ENCODE results near the gene VKORC1L1.
"Not testable (repeated sequence)": the region's sequence is repeated elsewhere in the genome, so short reads cannot be mapped to it uniquely, and the experiment has no call there.

Gene VKORC1L1

DNA sequence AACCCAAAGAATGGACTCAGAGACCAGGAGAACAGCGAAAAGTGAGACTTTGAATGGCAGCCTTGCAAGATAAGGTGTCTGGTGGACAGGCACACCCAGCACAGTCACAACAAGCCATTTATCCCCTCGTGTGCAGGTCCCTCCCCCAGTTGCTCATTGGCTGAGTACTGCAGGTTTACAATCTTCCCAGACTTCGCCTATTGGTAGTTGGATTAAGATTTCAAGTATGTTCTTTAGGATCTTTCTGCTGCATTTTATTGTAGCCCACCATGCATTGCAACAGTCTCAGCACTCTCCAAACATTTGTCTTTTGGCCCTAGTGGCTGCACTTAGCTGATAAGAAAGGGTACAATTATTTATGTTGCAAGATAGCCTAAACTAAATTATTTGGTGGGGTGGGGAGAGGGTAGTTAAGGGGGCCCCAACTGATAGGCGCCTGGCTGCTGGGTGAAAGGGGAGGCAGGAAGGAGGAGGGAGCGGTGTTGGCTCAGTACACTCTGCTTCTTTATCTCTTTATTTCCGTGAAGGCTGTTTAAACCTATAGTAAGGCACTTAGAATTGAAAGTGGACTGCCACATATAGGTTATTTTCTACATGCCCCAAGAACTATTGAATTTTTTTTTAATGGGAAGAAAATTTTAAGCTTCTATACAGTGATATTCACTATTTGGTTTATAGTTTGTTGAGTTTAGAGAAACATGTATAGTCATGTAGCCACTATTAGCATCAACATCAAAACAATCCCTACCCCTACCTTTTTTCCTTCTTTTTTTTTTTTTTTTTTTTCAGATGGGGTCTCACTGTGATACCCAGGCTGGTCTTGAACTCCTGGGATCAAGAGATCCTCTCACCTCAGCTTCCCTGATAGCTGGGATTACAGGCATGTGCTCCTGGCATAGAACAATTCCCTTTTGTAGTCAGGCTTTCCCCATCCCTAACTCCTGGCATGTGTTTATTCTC is 54.9 kb downstream of the VKORC1L1 start:
- FAIRE-seq: no peak
- no peak for DNase-seq (ENCODE audit: insufficient read length, low spot score)

DNA sequence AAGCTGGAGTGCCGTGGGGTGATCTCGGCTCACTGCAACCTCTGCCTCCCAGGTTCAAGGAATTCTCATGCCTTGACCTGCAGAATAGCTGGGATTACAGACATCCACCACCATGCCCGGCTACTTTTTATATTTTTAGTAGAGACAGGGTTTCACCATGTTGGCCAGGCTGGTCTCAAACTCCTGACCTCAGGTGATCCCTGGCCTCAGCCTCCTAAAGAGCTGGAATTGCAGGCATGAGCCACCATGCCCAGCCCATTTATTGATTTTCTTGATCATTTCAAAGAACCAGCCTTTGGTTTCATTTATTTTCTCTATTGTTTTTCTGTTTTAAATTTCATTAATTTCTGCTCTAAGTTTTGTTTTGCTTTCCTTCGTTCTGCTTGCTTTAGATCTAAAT is 58.8 kb downstream of the VKORC1L1 start:
- DNase-seq (ENCODE audit: insufficient read length, low spot score): no peak
- no peak for FAIRE-seq

DNA sequence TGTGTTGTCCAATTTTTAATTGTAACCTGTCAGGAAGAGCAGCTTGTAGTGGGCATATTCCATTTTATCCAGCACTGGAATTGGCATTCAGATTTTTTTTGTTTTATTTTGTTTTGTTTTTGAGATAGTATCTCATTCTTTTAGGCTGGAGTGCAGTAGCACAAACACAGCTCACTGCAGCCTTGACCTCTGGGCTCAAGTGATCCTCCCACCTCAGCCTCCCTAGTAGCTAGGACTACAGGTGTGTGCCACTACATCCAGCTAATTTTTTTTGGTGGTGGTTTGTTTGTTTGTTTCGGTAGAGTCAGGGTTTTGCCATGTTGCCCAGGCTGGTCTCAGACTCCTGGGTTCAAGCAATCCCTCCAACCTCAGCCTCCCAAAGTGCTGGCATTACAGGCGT is 64.4 kb downstream of the VKORC1L1 start:
- no peak for DNase-seq (ENCODE audit: insufficient read length, low spot score)
- no peak for FAIRE-seq

DNA sequence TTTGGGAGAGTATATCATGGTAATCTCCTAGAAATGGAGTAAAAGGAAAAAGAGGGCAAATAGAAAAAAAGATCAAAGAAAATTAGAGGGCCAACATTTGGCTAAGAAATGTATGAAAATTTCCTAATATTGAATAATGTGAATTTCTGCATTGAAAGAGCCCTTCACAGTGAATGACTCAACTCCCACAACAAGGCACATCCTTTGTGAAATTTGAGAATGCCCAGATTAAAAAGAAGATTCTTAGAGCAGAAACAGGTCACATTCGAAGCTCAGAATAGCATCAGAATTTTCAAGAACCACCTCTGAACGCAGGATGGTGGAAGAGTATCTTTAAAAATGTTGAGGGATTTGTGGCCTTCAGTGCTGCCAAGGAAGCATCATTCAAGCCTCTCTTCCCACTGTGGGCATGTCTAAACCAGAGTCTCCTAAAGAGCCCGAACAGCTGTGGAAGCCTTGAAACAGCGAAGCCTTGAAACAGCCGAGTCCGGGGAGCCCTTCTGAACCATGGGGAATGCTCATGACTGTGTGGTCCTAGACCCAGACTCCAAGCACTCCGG is 65.5 kb downstream of the VKORC1L1 start:
- no peak for FAIRE-seq
- no peak for DNase-seq (ENCODE audit: insufficient read length, low spot score)

DNA sequence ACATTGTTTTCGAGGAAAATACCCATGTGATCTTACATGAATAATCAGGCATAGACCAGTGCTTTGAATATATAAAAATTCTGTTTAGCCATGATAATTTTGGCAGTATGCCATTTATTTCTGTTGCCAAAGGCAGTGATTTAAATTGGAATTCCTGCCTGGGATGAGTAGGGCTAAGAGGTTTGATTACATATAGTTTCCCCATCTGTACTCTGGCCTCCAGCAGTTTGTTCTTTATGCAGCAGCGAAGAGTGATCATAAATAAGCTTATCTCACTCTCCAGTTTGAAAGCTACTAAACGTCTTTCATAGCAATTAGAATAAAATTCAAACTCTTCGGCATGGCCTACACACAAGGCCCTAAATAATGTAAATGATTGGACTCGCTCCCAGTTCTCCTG is 72.9 kb downstream of the VKORC1L1 start:
- not testable (repeated sequence) for DNase-seq (ENCODE audit: insufficient read length, low spot score); FAIRE-seq

DNA sequence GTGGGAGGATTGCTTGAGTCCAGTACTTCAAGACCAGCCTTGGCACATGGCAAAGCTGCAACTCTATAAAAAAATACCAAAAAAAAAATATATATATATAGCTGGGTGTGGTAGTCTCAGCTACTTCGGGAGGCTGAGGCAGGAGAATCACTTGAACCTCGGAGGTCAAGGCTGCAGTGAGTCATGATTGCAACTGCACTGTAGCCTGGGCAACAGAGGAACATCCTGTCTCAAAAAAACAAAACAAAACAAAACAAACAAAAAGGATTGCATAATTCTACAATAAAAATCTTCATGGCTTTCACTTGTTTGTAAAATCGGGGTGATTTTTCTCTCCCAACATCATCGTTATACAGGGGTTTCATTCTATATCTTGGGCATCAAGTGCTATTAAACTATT is 74.0 kb downstream of the VKORC1L1 start:
- no peak for DNase-seq (ENCODE audit: insufficient read length, low spot score)
- FAIRE-seq: no peak

DNA sequence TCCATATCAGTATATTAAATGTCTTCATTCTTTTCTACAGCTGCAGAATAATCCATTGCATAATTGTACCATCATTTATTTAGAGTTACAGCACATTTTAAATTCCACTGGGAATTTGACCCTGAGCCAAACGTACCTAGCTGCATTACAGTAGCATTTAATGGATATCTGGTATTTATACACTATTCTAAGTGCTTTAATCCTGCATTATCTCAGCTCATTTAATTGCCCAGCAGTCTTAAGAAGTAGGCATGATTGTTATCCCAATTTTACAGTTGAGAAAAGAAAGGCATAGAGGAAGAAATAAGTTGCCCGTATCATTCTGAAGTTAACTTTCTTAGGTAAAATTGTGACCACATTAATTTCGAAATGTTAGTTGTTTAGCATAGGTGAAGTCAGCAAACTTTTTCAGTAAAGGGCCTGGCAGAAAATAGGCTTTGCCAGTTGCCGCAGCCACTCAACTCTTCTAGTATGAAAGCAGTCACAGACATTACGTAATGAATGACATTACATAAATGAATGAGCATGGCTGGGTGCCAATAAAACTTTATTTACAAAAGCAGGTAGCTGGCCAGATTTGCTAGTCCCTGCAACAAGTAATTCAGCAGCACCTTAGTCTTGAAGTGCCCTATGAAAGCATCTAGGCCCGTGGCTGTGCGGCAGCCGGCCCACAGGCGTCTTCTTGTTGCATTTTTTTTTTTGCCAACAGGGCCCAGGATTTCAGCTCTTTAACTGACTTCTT is 79.1 kb downstream of the VKORC1L1 start:
- DNase-seq (ENCODE audit: insufficient read length, low spot score) (no peak), FAIRE-seq (no peak)

DNA sequence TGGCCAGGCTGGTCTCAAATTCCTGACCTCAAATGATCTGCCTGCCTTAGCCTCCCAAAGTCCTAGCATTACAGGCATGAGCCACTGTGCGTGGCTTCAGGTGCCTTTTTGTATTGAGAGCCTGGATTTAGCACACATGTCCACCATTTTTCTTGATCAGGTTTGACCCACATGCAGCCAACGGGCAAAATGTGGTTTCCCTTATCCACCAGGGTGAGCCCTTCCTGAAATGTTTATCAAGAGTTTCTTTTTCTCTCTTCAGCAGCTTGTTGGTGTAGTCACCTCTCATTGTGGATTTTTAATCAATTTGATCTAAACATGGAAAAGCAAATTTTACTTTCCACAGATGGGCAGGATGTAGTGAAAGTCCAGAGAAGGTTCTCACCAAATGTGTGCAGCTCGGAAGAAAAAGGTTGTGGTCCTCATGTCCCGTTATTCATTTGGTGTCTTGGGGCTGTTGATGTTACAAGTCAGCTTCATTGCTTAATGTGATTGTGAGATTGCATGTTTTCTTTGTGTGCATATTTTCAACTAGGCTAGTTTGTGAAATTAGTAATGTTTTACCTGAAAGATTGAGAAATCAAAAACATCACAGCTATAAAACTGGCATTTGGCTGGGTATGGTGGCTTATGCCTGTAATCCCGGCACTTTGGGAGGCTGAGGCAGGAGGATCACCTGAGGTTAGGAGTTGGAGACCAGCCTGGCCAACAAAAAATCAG is 80.3 kb downstream of the VKORC1L1 start:
- FAIRE-seq (no peak), DNase-seq (ENCODE audit: insufficient read length, low spot score) (no peak)

DNA sequence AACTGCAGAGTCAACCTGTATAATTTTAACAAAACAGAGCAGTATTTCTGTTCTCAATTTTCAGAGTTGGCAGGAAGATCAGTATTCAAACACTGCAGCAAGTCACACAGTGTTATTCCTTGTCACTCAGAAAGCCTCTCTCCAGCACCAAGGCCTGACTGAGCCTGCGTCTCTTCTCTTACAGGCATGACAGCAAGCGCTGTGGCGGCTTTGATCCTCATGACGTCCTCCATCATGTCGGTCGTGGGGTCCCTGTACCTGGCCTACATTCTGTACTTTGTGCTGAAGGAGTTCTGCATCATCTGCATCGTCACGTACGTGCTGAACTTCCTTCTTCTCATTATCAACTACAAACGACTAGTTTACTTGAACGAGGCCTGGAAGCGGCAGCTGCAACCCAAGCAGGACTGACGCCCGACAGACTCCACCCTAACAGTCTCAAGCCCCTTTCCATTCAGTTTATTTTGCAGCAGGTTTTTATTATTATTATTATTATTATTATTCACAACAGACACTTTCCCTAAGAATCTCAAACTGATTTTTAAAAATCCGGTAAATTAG is 81.1 kb downstream of the VKORC1L1 start:
- no peak for FAIRE-seq
- no peak for DNase-seq (ENCODE audit: insufficient read length, low spot score)

DNA sequence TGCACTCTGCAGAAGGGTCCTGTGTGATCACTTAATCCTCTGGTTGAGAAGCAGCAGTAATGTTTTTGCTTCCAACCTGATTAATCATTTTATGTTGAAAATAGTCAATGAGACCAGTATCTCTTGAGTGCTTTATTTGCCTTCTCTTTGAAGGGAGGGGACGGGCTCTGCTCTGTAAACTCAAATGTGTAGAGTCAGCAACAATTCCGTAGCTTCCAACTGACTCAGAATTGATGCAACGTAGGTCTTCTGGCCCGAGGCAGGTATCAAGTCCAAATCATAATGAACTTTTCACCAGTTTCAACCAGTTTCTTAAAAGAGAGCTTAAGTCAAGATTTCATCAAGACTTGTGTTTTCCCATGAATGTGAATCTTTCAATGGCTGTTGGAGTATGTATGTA is 82.8 kb downstream of the VKORC1L1 start:
- no peak for DNase-seq (ENCODE audit: insufficient read length, low spot score)
- FAIRE-seq: no peak

DNA sequence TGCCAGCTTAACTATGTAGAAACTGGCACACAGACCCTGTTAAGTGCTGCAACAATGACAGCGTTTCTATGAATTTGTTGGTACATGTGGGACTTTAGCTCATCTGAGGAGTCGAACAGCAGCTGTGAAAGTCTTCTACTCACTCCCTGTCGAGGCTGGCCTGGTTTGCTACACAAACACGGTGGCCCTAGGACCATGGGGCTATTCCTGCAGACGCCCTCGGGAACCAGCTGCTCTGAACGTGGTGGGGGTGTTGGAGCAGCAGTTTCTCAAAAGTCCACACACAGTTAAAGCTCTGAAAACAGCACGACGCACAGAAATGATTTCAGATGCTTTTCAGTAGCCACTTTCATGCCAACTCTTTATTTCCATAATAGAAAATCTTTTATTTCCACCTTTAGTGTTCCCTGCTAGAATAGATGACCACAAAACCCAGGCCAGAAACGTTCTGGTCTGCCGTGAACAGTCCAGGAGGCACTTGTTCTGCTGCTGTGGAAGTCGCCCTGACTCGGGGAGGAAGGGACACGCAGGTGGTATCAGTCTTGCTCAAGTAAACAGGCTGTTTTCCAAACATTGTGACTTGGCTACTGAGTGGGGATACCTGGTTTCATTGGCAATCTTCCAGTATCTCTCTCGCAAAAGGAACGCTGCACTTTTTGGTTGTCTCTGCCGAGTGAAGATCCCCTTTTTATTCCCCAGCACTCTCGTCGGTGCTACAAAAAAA is 87.6 kb downstream of the VKORC1L1 start:
- no peak for FAIRE-seq
- no peak for DNase-seq (ENCODE audit: insufficient read length, low spot score)

DNA sequence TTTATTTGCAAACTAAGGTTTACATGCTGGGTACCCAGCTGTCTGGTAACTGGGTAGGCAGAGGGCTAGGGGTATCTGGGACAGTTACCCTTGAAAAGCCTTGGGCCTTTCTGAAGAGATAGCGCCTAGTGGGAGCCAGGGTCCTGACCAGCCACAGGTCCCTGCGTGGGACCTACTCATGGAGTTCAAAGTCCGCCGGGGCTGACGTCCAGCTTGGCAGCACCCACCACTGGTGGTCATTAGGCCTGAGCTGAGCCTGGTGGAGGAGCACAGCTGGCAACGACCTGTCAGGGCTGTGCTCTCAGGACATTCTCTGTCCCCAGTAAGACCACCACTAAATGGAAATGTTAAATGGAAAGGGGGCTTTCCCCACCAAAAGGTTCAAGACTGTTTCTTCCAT is 89.2 kb downstream of the VKORC1L1 start:
- no peak for FAIRE-seq
- no peak for DNase-seq (ENCODE audit: insufficient read length, low spot score)

DNA sequence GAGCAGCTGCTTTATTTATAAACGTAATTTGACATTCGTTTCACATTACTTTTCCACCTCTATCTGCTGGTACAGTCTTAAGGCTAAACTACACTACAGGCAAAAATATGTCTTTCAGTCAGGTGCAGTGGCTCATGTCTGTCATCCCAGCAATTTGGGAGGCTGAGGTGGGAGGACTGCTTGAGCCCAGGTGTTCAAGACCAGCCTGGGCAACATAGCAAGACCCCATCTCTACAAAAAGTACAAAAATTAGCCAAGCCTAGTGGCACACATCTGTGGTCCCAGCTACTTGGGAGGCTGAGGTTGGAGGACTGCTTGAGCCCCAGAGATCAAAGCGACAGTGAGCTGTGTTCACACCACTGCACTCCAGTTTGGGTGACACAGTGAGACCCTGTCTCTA is 91.8 kb downstream of the VKORC1L1 start:
- DNase-seq (ENCODE audit: insufficient read length, low spot score); FAIRE-seq: not testable (repeated sequence)

DNA sequence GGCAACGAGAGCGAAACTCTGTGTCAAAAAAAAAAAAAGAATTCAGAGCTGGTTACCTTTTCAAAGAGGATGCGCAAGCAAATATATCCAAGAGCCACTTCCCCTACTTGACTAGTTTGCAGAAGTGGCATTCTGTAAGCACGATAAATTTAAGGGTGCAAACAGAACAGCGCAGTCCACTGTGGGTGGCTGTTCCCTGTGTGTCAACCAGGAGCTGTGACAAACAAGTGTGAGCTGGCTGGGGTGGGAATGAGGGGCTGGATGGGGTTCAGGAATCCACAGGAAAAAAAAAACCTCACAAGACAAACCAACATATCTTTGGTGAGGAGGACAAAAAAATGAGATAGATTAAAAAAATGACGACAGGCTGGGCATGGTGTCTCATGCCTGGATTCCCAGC is 93.3 kb downstream of the VKORC1L1 start:
- no peak for FAIRE-seq
- DNase-seq (ENCODE audit: insufficient read length, low spot score): no peak

DNA sequence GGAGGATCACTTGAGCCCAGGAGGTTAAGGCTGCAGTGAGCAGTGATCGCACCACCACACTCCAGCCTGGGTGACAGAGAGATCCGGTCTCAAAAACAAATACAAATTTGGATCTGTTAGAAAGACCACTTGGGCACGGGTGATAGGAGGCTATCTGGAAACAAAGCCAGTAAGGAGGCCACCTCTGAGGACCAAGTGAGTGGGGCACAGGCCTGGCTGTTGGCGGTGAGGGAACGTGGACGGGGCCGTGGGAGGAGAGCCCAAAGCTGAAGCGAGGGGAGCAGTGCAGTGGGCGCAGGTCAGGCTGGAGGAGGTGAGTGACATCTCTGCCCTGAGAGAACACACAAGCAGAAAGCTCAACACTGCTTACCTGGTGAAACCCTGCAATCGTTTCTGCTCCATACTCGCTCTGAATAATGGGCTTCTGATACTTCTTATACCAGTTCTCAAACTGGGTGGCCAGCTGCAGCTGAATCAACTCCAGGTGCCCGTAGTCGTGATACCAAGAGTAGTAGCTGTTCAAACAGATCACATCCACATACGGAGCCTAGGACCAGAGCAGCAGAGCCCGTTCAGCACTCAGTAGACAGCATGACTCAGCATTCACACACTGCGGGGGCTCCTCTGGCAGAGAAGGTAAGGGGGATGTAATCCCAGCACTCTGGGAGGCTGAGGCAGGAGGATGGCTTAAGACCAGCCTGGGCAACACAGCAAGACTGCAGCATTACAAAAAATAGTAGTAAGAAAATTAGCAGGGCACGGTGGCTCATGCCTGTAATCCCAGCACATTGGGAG is 94.7 kb downstream of the VKORC1L1 start:
- FAIRE-seq (no peak), DNase-seq (ENCODE audit: insufficient read length, low spot score) (no peak)

DNA sequence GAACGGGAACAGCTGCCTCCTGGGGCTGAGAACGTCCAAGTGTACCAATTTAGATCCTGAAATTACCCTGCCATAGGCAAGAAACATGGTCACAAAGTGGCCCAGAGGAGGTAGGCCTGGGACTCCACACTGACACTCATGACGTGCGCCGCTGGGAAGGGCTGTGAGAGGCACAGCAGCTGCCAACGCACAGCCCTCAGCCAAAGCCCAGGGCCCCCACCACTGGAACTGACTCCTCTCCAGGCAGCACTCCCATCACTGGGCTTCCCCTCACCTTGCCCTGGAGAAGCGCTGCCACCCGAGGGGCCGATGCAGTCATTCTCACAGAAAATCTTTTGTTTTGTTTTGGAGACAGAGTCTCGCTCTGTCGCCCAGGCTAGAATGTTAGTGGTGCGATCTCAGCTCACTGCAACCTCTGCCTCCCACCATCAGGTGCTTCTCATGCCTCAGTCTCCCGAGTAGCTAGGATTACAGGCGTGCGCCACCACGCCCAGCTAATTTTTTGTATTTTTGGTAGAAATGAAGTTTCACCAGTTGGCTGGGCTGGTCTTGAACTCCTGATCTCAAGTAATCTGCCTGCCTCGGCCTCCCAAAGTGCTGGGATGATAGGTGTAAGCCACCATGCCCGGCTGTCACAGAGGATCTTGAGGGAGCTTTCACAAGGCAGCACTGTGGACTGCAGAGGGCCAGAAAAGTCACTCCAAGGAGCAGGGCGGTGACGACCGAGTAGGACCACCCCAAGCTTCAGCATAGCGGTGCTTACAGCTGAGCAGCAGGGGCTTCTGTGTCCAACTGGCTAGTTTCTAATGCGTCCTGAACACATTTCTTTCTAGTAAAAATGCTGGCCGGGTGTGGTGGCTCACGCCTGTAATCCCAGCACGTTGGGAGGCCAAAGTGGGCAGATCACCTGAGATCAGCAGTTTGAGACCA is 95.6 kb downstream of the VKORC1L1 start:
- DNase-seq (ENCODE audit: insufficient read length, low spot score) (no peak), FAIRE-seq (no peak)

DNA sequence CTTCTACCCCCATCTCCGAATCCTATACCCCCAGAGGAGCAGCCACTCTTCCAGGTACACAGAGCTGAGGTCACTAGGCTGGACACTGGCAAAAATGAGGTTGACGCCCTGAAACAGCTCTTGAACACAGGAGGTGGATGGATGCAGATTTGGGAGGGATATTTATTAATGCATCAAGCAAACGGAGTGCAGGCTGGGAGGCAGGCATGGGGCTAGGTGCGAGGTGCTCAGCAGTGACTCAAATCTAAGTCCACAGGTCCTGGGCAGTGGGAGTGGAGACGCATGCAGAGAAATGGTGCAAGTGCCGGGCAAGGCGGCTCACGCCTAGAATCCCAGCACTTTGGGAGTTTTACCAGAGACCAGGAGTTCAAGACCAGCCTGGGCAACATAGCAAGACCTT is 98.1 kb downstream of the VKORC1L1 start:
- FAIRE-seq (no peak), DNase-seq (ENCODE audit: insufficient read length, low spot score) (no peak)

DNA sequence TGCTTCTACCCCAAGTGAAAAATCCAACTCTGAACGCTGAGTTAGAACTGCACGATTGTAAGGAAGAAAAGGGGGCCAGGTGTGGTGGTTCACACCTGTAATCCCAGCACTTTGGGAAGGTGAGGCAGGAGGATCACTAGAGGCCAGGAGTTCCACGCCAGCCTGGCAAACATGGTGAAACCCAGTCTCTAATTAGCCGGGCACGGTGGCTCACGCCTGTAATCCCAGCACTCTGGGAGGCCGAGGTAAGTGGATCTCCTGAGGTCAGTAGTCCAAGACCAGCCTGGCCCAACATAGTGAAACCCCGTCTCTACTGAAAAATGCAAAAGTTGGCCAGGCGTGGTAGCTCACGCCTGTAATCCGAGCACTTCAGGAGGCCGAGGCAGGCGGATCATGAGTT is 100.1 kb downstream of the VKORC1L1 start:
- DNase-seq (ENCODE audit: insufficient read length, low spot score): no peak
- FAIRE-seq: no peak

Measured in HTR-8/SVneo (cell line).